DMS79 (cell line): ENCODE data around the gene NANOGP8.
"Not testable (repeated sequence)": the region's sequence is repeated elsewhere in the genome, so short reads cannot be mapped to it uniquely, and the experiment has no call there.

ENCODE experiments used
- DNase-seq: peaks from one replicate; lab custom pipeline; 2025; lab: John Stamatoyannopoulos, UW

NANOGP8 gene

DNA sequence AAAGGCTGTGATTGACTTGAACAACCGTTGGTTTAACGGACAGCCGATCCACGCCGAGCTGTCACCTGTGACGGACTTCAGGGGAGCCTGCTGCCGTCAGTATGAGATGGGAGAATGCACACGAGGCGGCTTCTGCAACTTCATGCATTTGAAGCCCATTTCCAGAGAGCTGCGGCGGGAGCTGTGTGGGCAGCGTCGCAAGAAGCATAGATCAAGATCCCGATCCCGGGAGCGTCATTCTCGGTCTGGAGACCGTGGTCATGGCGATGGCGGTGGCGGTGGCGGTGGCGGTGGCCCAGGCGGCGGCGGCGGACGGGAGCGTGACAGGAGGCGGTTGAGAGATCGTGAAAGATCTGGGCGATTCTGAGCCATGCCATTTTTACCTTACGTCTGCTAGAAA lies 7.8 kb upstream of the NANOGP8 start:
- no peak for DNase-seq

DNA sequence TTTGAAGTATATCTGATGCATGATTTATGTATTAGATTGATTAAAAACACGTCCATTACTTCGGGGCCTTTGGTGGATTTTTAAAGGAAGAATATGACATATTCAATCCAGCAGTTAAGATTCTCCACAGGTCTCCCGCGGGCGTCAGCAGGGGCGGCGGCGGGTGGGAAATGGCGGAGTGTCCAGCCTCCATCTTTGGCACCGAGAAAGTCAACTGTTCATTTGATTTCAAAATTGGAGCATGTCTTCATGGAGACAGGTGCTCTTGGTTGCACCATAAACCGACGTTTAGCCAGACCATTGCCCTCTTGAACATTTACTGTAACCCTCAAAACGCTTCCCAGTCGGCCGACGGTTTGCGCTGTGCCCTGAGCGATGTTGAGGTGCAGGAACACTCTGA lies 7.2 kb upstream of the NANOGP8 start:
- DNase-seq: no peak

DNA sequence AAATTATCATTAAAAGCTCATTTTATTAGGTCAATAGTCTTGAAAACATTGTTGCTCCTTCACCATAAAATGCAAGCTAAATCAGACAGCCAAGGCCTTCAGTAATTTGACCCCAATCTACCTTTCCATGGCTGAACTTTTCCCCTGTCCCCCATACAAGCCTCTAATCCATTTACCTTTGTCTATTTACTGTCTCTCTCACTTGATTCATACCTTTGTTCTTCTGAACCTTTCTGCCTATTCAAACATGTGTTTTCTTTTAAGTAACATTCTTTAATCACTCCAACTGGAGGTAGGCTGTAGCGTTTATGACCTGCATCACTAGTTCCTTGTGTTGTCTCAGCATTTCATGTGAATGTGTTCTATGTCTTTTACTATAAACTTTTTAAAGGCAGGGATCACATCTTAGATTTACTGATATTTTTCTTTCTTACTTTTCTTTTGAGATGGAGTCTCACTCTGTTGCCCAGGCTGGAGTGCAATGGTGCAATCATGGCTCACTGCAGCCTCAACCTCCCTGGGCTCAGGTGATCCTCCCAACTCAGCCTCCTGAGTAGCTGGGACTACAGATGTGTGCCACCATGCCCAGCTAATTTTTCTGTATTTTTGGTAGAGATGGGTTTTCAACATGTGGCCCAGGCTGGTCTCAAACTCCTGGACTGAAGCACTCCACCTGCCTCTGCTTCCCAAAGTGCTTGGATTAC lies 5.2 kb upstream of the NANOGP8 start:
- no peak for DNase-seq

DNA sequence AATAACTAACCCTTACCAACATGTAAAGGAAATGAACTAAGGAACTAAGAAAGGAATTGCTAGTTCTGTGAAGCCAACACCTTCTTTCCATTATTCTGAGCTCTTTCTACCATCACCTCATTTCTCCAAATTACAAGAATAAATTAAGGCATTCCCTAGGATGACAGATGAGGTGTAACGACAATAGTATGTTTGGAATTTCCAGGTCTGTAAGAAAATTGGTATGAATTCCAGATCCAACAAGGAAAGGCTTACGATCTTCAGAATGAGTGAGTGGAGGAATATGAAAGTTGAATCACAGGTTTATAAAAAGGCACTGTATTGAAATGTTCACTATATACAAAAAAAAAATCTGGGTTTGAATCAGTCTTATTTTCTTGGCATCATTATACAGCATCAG lies 4.5 kb upstream of the NANOGP8 start:
- DNase-seq: no peak

DNA sequence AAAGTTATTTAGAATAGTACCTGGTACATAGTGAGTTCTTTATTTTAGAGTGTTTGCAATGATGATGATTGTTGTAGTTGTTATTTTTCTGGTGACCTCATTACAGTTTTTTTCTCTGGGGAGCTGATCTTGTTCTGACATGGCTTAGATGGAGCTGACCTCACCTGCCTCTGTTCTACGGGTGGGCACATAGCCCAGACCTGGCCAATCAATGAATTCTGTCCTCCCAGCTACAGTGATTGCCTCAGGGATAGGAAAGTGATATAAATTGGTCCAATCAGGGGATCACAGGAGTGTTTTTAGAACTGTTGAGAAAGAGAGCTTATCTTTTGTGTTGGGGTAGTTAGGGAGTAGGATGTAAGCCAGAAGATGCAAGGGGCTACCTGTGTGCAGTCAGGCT lies 3.2 kb upstream of the NANOGP8 start:
- no peak for DNase-seq

DNA sequence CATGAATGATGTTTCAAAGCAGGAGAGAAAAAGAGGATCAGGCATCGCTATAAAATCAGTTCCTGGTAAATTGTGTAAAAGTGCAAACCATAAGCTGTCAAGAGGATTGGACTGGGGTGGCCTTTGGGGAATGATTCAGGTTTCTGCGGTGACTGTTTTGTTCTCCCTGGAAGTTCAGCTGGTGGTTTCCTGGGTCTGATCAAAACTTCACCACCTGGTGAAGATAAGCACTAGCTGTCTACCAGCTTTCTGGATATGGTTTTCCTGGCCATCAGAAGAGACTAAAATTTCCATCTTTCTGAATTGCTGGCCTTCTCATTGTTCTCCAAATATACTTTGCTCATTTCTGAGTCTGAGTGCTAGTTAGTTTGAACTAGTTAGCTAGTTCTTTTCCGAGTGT lies 2.7 kb upstream of the NANOGP8 start:
- no peak for DNase-seq

DNA sequence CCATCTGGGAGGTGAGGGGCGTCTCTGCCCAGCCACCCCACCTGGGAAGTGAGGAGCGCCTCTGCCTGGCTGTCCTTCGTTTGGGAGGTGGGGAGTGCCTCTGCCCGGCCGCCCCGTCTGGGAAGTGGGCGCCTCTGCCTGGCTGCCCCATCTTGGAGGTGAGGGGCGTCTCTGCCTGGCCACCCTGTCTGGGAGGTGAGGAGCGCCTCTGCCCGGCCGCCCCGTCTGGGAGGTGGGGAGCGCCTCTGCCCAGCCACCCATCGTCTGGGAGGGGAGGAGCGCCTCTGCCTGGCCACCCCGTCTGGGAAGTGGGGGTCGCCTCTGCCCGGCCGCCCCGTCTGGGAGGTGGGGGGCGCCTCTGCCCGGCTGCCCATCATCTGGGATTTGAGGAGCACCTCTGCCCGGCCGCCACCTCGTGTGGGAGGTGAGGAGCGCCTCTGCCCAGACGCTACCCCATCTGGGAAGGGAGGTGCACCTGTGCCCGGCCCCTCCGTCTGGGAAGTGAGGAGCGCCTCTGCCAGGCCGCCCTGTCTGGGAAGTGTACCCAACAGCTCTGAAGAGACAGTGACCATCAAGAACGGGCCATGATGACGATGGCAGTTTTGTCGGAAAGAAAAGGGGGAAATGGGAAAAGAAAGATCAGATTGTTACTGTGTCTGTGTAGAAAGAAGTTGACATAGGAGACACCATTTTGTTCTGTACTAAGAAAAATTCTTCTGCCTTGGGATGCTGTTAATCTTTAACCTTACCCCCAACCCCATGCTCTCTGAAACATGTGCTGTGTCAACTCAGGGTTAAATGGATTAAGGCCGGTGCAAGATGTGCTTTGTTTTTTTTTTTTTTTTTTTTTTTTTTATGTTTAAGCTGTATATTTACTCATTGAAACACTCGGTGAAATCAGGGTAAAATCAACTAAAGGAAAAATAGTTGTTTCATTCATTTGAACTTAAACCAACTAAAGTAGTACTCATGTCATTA lies 2.4 kb downstream of the NANOGP8 start:
- DNase-seq: not testable (repeated sequence)

DNA sequence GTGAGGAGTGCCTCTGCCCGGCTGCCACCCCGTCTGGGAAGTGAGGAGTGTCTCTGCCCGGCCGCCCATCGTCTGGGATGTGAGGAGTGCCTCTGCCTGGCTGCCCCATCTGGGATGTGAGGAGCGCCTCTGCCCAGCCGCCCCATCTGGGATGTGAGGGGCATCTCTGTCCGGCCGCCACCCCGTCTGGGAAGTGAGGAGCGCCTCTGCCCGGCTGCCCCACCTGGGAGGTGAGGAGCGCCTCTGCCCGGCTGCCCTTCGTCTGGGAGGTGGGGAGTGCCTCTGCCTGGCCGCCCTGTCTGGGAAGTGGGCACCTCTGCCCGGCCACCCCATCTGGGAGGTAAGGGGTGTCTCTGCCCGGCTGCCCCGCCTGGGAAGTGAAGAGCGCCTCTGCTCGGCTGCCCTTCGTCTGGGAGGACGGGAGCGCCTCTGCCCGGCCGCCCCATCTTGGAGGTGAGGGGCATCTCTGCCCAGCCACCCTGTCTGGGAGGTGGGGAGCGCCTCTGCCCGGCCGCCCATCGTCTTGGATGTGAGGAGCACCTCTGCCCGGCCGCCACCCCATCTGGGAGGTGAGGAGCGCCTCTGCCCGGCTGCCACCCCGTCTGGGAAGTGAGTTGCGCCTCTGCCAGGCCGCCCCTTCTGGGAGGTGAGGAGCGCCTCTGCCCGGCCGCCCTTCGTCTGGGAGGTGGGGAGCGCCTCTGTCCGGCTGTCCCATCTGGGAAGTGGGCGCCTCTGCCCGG lies 3.3 kb downstream of the NANOGP8 start:
- DNase-seq: not testable (repeated sequence)

DNA sequence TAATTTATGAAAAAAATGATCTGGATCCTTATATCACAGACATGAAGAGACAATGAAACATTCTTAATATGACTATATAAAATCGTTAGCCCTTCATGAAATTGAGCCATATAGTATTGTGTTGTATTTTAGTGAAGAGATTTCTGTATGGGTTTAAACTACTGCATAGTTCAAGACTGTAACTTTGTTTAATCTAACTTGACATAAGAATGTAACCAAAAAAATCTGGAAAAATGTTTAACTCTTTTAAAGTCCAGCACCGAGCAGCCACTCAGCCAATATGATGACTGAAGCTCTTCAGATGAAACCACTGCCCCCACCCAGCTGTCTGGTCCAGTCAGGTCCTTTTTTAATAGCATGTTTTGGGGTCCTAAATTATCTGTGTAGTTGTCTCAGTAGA lies 4.9 kb downstream of the NANOGP8 start:
- DNase-seq: no peak

DNA sequence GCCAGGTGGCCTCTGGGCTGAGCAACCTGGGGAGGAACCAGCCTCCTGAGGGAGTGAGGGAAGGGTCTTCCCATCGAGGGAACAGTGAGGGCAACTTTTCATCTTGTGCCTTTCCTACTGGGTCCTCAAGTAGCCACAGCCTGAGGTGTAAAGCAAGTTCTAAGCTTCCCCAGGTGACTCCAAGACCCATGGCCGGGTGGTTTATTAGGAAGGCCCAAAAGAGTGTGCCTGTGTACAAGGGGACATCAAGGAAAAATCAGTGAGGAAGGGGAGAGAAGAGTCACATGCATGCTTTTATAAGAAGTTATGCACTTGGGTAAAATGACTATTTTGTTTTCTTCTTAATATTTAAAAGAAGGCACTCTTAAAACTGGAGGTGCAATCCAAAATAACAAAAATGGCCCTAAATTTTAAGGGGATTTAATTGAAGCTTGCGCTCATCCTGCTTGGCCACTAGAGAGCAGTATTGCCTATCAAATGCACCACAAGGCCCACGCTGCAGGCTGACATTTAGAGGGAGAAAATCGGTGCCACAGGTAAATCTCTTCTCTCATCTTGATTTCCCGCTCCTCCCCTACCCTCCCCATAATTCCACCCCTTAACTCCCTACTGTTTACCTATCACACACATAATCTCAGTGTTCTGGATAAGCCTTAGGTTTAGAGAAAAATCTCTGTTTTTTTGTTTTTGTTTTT lies 6.7 kb downstream of the NANOGP8 start:
- DNase-seq: no peak

DNA sequence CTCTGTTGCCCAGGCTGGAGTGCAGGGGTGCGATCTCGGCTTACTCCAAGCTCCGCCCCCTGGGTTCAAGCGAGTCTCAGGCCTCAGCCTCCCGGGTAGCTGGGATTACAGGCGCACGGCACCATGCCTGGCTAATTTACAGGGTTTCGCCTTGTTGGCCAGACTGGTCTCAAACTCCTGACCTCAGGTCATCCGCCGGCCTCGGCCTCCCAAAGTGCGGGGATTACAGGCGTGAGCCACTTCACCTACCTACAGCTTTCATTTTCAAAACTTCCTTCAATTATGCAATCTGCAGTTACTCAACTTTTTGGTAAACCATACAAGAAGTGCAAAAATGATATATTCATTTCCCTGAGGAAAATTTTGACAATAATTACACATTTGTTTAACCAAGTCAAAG lies 14.0 kb downstream of the NANOGP8 start:
- DNase-seq: no peak

DNA sequence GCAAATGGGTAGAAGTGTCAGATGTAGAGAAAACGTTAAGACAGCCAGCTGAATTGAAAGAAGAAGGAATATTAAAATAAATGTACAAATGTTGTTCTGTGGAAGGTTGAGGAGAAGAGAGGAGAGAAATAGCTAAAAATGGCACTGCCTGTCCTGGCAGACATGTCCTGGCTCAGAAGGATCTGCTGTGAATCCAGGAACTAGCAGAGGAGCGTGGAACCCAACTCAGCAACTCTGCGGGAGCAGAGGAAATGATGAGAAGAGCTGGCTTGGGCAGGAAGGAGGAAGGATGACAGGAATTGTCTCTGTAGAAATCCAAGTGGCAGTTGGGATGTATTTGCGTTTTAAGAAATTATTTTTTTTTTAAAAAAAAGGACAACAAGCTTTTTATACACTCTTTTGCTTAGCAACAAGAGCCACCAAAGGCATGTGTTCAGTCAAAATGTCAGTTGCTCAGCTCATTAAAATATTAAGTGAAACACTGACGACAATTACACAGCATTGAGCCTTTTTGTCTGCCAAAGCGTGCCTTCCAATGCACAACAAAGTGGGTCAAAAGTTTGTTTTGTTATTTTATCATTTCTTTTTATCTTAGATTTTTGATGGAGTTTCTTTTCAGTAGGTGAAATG lies 16.1 kb downstream of the NANOGP8 start:
- DNase-seq: no peak

DNA sequence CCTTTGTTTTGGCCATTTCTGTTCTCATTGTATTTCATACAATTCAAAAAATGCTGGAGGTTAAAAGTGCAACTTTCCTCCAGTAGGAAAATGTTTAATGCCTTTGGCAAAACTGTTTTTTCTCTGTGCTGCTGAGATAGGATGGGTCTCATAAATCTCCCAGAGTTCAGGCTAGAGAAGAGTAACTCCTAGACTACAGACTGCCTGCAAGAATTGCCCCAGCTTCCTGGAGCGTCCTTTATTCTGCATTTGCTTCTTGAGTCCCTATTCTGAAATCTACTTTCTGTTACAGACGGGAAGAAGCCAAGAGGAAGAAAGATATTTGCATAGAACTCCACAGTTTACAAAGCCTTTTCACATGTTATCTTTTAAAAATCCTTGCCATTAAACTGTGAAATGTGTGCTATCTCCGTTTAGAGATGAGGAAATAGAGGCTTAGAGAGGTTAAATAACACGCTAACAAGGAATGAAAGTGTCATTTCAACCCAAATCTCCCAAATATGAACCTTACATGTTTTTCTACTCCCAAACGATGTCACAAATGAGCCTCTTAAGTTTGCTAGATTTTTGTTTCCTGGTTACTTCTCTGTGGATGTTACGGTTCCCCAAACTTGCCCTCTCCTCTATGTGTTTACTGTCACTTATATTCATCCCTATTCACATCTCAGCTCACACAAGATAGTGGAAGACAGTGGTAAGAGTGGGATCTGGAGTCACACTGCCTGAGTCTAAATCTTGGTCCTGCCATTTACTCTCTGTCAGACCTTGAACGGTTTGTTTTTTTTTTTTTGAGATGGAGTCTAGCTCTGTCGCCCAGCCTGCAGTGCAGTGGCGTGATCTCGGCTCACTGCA lies 17.4 kb downstream of the NANOGP8 start:
- no peak for DNase-seq

DNA sequence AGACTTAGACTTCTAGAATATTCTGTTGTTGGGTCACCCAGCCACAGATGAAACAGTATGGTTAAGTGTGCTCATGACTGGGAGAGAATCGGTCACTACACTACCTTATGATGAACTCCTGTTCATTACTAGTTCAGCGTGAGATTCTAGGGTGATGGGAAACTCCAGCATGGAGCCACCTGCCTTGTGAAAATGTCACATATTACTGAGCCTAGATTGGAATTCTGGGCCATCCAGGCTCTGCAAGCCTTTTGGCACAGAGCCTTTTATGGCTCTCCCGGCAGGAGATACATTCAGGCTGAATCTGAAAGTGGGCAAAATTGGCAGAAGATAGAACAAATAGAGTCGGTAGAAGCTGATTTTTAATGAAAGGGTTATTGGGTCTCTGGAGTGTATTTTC lies 19.0 kb downstream of the NANOGP8 start:
- no peak for DNase-seq

DNA sequence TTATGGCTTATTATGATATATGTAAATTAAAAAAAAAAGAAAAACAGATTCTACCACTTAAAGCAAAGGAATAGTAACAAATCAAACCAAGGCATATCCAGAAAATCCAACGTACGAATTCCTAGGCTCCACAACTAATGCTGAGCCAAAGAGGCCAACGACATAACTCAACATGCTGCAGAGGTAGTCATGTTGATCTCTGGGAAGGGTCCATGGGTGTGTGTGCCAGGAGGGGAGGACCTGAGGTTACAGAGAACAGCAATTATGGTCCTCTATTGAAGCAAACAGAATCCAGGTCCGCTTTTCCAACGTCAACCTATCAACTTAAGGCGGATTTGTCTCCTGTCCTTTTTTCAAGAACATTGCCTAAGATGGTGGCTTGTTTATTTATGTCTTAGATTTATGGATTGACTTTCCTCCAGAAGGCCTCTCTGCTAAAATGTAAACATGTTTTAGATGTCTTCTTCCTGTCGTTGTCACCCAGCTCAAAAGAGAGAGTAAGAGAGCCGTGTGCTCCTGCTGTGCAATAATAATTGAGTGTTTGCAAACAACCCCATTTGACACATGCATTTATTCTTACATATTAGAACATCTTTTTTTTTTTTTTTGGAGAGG lies 20.4 kb downstream of the NANOGP8 start:
- DNase-seq: no peak

DNA sequence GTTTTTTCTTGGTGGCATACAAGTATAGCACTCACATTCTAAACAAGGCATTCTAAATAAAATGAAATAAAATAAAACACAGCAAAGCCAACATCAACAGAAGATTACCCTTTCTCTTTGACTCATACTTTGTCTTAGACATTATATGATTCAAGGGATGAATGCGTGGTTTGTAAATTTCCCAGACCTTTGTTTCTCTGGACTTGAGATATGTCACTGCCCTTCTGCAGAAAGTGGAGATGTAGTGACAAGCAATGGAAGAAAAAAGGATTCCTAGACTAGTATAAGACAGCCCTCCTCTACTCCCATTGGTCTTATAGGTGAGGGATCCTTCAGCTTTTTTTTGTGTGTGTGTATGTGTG lies 22.4 kb downstream of the NANOGP8 start:
- DNase-seq: no peak

DNA sequence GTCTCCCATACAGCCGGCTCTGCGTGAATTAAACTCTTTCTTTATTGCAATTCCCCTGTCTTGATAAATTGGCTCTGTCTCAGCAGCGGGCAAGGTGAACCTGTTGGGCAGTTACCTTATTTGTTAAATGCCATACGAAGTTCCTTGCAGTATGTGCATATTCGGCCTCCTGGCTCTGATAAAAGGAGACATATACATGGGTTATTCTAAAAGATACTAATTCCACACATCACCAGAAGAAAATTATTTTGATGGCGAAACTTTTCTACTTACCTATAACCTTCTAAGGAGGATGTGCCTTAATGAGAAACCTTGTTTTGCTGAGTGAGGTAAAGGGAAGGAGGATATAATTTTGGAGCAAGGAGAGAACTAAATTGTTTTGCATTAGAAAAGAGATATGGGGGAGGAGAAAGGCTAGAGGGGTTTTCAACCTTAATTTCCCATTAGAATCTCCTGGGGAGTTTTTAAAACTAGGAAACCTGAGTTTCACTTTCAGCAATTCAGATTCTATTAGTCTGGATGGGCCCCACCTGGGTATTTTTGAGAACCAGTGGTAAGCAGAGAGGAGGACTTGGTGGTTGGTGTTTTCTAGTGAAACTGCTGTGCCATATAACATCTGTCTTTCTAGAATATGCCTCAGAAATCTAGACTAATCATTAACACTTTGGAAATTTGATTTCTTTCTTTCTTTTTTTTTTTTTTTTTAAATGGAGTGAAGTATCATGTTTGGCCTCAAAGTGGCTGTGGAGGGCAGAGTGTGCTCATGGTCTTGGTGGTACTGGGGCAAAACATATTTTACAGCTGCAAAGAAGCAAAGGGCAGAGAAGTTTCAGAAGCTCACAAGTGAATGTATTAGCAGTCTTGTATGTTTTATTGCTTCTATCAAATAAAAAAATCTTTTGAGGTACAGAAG lies 23.0 kb downstream of the NANOGP8 start:
- DNase-seq: no peak

DNA sequence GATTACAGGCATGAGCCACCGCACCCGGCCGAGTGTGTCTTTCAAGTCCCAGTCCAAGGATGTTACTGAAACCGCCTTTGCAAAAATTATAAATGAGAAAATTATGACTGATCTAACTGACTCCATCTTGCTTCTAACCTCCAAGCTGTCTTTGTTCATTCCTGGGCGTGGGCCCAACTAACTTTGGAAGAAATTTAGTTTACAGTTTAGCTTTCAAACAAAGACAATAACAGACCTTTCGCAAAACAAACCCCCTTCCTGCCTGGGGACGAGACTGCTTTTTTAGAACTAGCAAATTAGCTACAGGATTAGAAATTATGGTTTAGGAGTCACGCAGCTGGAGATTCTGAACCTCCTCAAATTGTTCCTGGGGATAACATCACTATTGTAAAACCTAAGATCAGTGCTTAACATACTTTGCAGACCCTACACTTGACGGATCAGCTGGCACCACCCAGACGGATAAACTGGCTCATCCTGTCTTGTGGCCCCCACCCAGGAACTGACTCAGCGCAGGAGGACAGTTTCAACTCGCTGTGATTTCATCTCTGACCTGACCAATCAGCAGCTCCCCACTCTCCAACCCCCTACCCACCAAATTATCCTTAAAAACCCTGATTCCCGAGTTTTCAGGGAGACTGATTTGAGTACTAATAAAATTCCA lies 23.8 kb downstream of the NANOGP8 start:
- no peak for DNase-seq

DNA sequence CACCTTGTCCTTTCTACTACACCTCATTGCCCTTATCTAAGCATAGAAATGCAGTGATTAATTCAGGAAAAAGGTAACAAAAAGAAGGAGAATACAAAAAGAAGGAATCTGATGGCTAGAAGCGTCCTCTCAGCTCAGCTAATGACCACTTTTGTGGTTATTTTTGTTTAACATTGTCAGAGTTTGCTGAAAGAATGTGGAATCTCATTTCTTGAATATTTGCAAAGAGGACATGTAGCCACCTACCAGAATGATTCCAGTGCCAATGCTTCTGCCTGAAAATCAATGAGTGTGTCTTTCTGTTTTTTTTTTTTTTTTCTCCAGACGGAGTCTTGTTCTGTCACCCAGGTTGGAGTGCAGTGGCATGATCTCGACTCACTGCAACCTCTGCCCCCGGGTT lies 24.5 kb downstream of the NANOGP8 start:
- DNase-seq: no peak
